Neural progenitor cell (in vitro differentiated cells): Measurements from ENCODE around the gene COL13A1.

Source experiments
- EZH2 ChIP-seq: fragments of 200-600 bp; sonication (generic); IDR thresholded peaks from 2 replicates; pipeline ENCODE4 v1.6.1; 2017; ENCODE audit warnings: antibody characterized with exemption, mild to moderate bottlenecking, moderate library complexity
- EZH2phosphoT487 ChIP-seq: fragments of 200-600 bp; sonication (generic); IDR thresholded peaks from 2 replicates; pipeline ENCODE4 v1.6.1; 2017; ENCODE audit warnings: antibody characterized with exemption
- TF ChIP-seq, protein P1 (sequence below): fragments of 200-600 bp; sonication (generic); IDR thresholded peaks from 2 replicates; pipeline ENCODE4 v1.5.1; 2017; ENCODE audit warnings: antibody characterized with exemption, mild to moderate bottlenecking

- TF ChIP-seq, protein P1, sequence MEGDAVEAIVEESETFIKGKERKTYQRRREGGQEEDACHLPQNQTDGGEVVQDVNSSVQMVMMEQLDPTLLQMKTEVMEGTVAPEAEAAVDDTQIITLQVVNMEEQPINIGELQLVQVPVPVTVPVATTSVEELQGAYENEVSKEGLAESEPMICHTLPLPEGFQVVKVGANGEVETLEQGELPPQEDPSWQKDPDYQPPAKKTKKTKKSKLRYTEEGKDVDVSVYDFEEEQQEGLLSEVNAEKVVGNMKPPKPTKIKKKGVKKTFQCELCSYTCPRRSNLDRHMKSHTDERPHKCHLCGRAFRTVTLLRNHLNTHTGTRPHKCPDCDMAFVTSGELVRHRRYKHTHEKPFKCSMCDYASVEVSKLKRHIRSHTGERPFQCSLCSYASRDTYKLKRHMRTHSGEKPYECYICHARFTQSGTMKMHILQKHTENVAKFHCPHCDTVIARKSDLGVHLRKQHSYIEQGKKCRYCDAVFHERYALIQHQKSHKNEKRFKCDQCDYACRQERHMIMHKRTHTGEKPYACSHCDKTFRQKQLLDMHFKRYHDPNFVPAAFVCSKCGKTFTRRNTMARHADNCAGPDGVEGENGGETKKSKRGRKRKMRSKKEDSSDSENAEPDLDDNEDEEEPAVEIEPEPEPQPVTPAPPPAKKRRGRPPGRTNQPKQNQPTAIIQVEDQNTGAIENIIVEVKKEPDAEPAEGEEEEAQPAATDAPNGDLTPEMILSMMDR, result no peak
- TF ChIP-seq EZH2phosphoT487, result no peak
- TF ChIP-seq EZH2, result no peak
Observed at GRCh38 chr10:69819716-69820506, 18.2 kb downstream of the COL13A1 start.
